Muscle layer of colon (tissue), 2 donors: ENCODE measurements around the gene PRKAG2.
"Not testable (repeated sequence)": the region's sequence is repeated elsewhere in the genome, so short reads cannot be mapped to it uniquely, and the experiment has no call there.

Source experiments
- H3K27ac ChIP-seq: one replicate; pipeline ENCODE4 v1.7.0; 2013; ENCODE audit warnings: low read depth, mild to moderate bottlenecking, low read length, moderate library complexity
- H3K27me3 ChIP-seq, 2 donors: one replicate each; pipeline ENCODE4 v1.7.0; 2013; ENCODE audit warnings: low read length in 2 of 2, mild to moderate bottlenecking in 2 of 2; ENCODE audit not compliant: insufficient read depth in 2 of 2, control insufficient read depth in 1 of 2
- H3K36me3 ChIP-seq: one replicate; pipeline ENCODE4 v1.7.0; 2013; ENCODE audit warnings: mild to moderate bottlenecking, low read length; ENCODE audit not compliant: insufficient read depth
- H3K4me1 ChIP-seq: one replicate; pipeline ENCODE4 v1.7.0; 2013; ENCODE audit warnings: mild to moderate bottlenecking, low read length; ENCODE audit not compliant: insufficient read depth
- H3K4me3 ChIP-seq, 2 donors: one replicate each; pipeline ENCODE4 v1.7.0; 2013; ENCODE audit warnings: low read length in 2 of 2, low read depth in 1 of 2, mild to moderate bottlenecking in 1 of 2, moderate library complexity in 1 of 2
- H3K9ac ChIP-seq: one replicate; pipeline ENCODE4 v1.7.0; 2013; ENCODE audit warnings: low read length
- H3K9me3 ChIP-seq: one replicate; pipeline ENCODE4 v1.7.0; 2013; ENCODE audit warnings: mild to moderate bottlenecking, low read length
- donor health status: abdominal sarcoma.
- donor health status: Adenocarcinoma of cecum.

PRKAG2 gene

DNA sequence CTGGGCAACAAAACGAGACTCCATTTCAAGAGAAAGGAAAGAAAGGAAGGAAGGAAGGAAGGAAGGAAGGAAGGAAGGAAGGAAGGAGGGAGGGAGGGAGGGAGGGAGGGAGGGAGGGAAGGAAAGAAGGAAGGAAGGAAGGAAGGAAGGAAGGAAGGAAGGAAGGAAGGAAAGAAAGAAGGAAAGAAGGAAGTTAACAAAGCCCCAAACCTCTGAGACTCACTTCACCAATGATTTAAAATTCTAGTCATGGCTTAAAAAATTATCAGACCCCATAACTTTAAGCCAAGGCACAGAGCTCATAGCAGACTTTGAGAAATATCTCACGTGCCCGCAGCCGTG, 94.7 kb downstream of the PRKAG2 start:
- not testable (repeated sequence) for H3K27ac ChIP-seq, H3K9me3 ChIP-seq, H3K9ac ChIP-seq, H3K27me3 ChIP-seq, H3K4me3 ChIP-seq, H3K36me3 ChIP-seq
- H3K4me1 ChIP-seq = peaks cover 14% of the 10 kb centered on the region

DNA sequence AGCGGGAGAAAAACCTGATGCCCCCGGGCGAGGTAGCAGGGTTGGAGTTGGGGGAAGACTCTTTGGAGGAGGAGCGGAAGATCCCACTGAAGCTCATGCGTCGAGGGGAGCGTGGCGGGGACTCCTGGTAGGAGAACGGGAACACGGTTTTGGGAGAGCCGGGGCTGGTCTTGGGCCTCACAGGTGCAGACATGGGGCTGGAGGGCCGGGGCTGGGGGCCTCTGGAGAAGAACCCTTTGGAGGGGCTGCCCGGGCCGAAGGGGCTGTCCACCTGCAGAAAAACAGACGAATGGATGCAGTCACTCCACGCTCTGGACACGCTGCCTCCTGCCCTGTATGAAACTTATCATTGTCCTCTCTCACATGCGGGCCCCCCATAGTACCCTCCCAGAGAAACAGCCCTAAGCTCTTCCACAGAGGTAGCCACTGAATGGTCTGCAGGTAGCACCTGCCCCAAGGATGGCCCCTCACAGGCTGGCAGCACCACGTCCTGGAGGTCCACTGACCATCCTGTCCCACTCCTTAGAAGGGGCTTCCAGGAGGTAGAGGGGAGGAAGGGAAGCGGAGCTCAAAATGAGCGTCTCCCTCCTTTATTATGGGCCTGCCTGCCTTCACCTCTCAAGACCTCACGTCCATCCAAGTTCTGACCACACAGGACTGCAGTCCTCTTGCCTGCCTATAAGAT, 95.6 kb downstream of the PRKAG2 start:
- Histone ChIP-seq H3K27ac (no peak overlapping the region), H3K9me3 (no peaks in the 10 kb centered on the region), H3K27me3 (no peaks in the 10 kb centered on the region), H3K4me3 (no peak overlapping the region), H3K9ac (no peak overlapping the region), H3K4me1 (peaks cover 14% of the 10 kb centered on the region), H3K36me3 (no peaks in the 10 kb centered on the region)

DNA sequence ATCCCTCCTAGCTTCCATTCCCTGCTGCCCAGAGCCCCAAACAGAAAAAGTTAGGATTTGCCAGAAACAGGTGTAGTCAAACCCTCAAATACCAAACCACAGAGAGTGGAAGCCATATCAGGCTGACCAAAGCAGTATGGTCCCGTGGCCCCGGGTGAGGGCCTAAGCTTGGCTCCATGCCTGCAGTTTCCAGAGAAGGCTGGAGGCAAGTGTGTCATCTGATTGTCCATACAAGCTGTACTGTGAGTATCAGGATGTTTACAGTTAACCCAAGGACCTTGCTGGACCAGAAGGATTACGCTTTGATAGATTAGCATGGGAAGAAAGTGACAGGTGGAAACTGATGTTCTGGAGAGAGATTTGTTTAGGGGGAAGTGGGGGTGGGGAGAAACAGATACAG, 96.3 kb downstream of the PRKAG2 start:
- Histone ChIP-seq H3K4me3 (no peak overlapping the region), H3K27ac (no peak overlapping the region), H3K27me3 (no peaks in the 10 kb centered on the region), H3K4me1 (peaks cover 14% of the 10 kb centered on the region), H3K9ac (no peak overlapping the region), H3K36me3 (no peaks in the 10 kb centered on the region), H3K9me3 (no peaks in the 10 kb centered on the region)

DNA sequence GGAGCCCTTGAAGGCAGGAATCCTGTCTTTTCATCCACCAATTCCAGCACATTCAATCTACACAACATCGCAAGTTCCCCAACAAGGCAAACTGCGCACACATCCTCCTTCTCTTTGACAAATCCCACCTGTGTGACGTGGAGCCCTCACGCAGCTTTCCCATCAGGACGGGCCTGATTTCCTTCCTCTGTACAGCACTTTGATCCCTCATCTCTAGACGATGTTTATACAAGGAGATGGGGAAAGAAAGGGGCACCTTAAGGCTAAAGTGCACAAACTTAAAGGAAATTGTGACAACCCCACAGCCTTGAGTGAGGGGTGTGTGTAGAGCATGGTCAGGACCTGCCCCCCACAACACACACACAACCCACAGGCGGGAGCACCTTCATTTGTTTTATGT, 97.2 kb downstream of the PRKAG2 start:
- peaks cover 14% of the 10 kb centered on the region for H3K4me1 ChIP-seq
- no peaks in the 10 kb centered on the region for H3K9me3 ChIP-seq
- no peak overlapping the region for H3K27ac ChIP-seq
- H3K27me3 ChIP-seq = no peaks in the 10 kb centered on the region
- H3K4me3 ChIP-seq = no peak overlapping the region
- H3K36me3 ChIP-seq = no peaks in the 10 kb centered on the region
- no peak overlapping the region for H3K9ac ChIP-seq

DNA sequence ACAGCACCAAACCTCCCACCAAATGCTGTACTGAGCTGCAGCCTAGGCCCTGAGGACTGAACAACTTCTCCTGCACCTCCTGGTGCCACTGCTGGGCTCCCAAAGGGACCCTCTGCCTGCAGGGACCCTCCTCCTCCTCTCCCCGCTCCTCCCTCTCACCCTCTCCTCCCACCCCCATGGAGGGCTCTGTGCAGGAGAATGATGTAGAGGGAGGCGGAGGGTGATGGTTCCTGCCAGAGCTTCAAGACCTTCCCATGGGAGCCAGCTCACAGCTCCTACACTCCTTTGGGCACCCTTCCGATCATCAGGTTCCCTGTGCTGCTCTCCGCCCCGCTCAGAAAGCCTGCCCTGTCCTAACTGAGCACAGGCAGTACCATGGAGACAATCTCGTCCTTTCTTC, 97.7 kb downstream of the PRKAG2 start:
- peaks cover 14% of the 10 kb centered on the region for H3K4me1 ChIP-seq
- no peaks in the 10 kb centered on the region for H3K36me3 ChIP-seq
- no peak overlapping the region for H3K9ac ChIP-seq
- no peak overlapping the region for H3K27ac ChIP-seq
- no peaks in the 10 kb centered on the region for H3K9me3 ChIP-seq
- H3K4me3 ChIP-seq = no peak overlapping the region
- H3K27me3 ChIP-seq = no peaks in the 10 kb centered on the region

DNA sequence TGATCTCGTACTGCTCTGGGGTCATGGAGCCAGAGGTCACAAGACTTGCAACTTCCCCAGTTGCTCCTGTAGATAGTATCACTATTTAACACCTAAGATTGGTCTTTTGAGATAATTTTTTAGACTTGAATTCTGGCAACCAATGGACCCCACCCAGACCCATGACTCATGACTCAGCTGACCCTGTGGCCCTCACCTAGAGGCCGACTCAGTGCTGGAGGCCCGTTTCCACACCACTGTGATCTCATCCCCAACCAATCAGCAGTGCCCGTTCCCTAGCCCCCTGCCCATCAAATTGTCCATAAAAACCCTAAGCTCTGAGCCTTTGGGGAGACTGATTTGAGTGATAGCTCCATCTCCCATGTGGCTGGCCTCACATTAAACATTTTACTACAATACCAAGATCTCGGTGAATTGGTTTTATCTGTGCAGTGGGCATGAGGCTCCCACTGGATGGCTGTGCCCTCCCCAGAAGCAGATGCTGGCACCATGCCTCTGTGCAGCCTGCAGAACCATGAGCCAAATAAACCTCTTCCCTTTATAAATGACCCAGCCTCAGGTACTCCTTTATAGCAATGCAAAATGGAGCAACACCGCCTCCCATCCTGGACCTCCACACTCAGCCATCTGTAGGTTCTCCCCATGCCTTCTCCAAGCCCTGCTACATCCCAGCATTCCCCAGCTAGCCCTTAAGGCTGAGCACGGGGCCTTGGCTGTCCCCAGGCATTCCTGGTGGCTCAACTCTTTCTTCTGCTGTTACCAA, 98.8 kb downstream of the PRKAG2 start:
- Histone ChIP-seq H3K4me3 (no peak overlapping the region), H3K36me3 (no peaks in the 10 kb centered on the region), H3K27ac (no peak overlapping the region), H3K4me1 (peaks cover 9% of the 10 kb centered on the region), H3K9ac (no peak overlapping the region), H3K9me3 (no peaks in the 10 kb centered on the region), H3K27me3 (no peaks in the 10 kb centered on the region)

DNA sequence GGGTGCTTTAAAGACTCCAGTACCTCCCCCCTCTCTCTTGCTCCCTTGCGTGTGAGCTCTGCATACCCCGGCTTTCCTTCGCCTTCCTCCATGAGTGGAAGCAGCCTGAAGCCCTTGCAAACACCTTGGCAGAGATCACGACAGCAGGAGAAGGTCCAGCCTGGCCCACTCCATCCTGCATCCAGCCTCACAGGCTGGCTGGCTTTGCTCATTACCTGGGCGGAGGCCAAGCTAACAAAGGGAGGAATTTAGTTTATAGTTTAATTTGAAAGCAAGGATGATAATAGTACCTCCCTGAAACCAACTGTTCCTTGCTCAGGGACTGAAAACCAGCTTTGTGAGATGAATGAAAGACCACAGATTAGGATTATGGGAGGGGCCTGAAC, 99.4 kb downstream of the PRKAG2 start:
- H3K27me3 ChIP-seq = no peaks in the 10 kb centered on the region
- no peak overlapping the region for H3K27ac ChIP-seq
- H3K4me3 ChIP-seq = no peak overlapping the region
- H3K36me3 ChIP-seq = no peaks in the 10 kb centered on the region
- H3K4me1 ChIP-seq = peaks cover 6% of the 10 kb centered on the region
- H3K9ac ChIP-seq = no peak overlapping the region
- H3K9me3 ChIP-seq = no peaks in the 10 kb centered on the region

DNA sequence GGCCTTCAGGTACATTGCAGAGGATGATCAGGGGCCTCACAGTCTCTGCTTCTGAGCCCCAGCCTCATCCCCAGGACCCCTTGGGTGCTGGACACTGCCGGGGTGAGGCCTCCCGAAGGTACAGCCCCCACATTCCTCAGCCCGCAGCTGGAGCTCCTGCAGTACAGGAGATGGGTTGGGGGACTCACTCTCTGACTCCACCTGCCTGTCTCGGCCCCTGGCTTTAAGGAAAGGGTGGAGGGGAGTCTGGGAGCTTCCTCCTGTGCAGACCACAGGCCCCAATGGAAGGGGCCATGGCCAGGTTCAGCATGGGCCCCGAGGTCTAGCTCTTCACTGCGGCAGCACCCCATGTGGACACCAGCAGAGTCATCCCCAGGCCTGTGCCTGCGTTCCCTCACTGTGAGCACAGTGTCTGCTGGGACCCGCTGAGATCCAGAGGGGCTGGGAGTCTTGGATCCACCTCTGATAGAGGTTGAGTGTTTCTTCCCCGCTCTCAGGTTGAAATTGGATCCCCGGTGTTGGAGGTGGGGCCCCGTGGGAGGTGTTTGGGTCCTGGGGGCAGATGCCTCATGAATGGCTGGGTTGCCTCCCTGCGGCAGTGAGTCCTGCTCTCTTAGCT, 99.9 kb downstream of the PRKAG2 start:
- Histone ChIP-seq H3K27me3 (no peaks in the 10 kb centered on the region), H3K36me3 (no peaks in the 10 kb centered on the region), H3K9me3 (no peaks in the 10 kb centered on the region), H3K27ac (no peak overlapping the region), H3K4me1 (peaks cover 4% of the 10 kb centered on the region), H3K9ac (no peak overlapping the region), H3K4me3 (no peak overlapping the region)

DNA sequence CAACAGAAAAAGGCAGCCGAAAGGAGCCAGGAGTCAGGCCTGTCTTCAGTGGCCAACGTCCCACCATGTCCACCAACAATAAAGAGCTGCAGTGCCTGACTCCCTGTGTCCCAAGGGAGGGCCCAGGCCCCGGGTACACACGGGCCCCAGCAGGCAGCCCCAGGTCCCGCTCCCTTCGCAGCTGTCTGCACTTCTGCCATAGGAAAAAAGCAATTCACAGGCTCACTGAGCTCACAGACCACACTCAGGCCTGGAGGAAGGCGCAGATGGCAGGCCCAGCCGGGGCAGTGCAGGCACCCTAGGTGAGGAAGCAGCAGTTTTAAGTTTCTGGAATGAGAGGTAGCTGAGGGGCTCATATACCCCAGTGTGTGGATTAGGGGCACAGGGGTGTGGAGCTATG, 100.5 kb downstream of the PRKAG2 start:
- H3K9me3 ChIP-seq = no peaks in the 10 kb centered on the region
- H3K4me3 ChIP-seq = no peak overlapping the region
- H3K4me1 ChIP-seq = peaks cover 4% of the 10 kb centered on the region
- H3K9ac ChIP-seq = no peak overlapping the region
- no peaks in the 10 kb centered on the region for H3K27me3 ChIP-seq
- H3K36me3 ChIP-seq = no peaks in the 10 kb centered on the region
- H3K27ac ChIP-seq = no peak overlapping the region

DNA sequence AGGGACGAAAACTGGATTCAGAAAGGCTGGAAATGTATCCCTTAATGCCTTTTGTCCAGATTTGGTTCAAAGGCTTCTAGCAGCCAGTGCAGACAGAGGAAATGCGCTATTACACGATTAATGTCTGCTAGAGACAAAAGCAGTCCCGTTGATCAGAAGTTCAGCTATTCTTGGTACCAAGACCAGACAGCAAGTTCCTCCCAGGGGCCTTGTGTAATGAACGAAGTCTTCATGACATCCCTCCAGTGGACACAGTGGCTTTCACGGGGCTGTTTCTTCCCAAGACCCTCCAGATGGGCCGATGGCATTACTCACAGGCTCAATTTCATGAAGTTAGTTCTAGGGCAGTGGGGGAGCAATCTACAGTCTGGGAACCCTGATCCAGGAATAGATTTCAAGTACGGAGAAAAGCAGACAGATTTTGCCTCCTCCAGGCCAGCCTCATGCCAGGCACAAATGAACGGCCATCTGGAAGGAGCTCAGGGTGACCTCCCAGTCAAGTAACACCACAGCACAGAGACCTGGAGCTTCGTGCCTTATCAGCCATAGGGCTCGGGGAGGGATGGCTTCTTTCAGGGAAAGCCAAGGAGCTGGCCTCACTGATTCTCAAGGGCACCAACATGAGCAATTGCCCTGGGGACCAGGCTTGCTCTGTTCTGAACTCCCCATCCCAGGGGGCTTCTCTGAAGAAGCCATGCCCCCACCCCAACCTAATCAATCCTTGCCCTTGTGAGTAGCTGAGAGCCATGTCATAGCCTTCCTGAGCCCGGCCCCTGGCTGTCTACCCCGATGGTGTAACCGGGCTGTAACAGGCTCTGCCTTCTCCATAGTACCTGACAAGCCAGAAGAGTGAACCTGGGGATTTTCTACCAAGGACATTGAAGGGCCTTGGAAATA, 101.1 kb downstream of the PRKAG2 start:
- H3K4me3 ChIP-seq = no peak overlapping the region
- H3K27ac ChIP-seq = no peak overlapping the region
- H3K4me1 ChIP-seq = peaks cover 4% of the 10 kb centered on the region
- H3K36me3 ChIP-seq = no peaks in the 10 kb centered on the region
- H3K9ac ChIP-seq = no peak overlapping the region
- H3K27me3 ChIP-seq = no peaks in the 10 kb centered on the region
- H3K9me3 ChIP-seq = no peaks in the 10 kb centered on the region

DNA sequence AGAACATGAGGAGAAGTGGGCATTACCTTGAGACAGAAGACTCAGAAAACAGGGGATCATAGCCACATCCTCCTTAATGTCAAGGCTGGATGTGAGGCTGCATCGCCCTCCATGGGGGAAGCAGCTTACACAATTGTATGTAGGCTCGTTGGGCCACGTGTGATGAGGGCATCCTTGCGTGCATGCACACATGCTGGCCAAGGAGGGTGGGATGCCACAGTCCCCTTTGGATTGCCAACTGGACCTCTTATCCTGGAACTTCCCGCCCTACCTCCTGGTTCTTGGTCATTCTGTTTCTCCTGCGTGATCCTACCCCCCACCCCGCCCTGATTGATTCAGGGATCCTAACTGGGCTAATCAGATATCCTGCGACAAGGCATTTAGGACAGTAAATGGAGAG, 102.0 kb downstream of the PRKAG2 start:
- H3K36me3 ChIP-seq = no peaks in the 10 kb centered on the region
- H3K4me3 ChIP-seq = no peak overlapping the region
- H3K4me1 ChIP-seq = peaks cover 5% of the 10 kb centered on the region
- no peaks in the 10 kb centered on the region for H3K27me3 ChIP-seq
- H3K9ac ChIP-seq = no peak overlapping the region
- no peaks in the 10 kb centered on the region for H3K9me3 ChIP-seq
- H3K27ac ChIP-seq = no peak overlapping the region
